ENCODE measurements around the gene DDIT4.

DNA sequence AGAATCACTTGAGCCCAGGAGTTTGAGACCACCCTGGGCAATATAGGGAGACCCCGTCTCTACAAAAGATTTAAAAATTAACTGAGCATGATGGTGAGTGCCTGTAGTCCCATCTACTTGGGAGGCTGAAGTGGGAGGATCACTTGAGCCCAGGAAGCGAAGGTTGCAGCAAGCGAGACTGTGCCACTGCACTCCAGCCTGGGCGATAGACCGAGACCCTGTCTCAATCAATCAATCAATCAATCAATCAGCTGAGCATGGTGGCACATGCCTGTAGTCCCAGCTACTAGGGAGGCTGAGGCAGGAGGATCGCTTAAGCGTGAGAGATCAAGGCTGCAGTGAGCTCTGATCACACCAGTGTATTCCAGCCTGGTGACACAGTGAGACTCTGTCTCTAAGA, 40.5 kb downstream of the DDIT4 start:
- TF ChIP-seq EP300 (conservative IDR thresholded peaks at IDR 0.05; ENCODE audit: poor library complexity, severe bottlenecking) (no peak), CTCF (IDR thresholded peaks at IDR 0.05; ENCODE audit: poor library complexity, severe bottlenecking) (no peak), POLR2AphosphoS5 (IDR thresholded peaks at IDR 0.05) (no peak)

Measured in neural cell (in vitro differentiated cells).